MG63 (cell line): Measurements from ENCODE around the gene NCAPH2. TPM values are rescaled to one million over a fixed set of nuclear protein-coding genes. Genes with fewer than 3 reads are reported as not detected.
"Not testable (repeated sequence)": the region's sequence is repeated elsewhere in the genome, so short reads cannot be mapped to it uniquely, and the experiment has no call there.

Experiments
- DNase-seq: peaks from one replicate; pipeline ENCODE4 v3.0.0-alpha.2; 2020
- H3K27me3 ChIP-seq: fragments of 250-450 bp; sonication (Bioruptor Pico); 2 replicates; pipeline ENCODE4 v1.5.1; 2020; ENCODE audit warnings: mild to moderate bottlenecking, moderate library complexity
- H3K36me3 ChIP-seq: fragments of 250-450 bp; sonication (Bioruptor Pico); 2 replicates; pipeline ENCODE4 v1.5.1; 2020; ENCODE audit warnings: mild to moderate bottlenecking, moderate library complexity
- H3K4me3 ChIP-seq: fragments of 250-450 bp; sonication (Bioruptor Pico); 2 replicates; pipeline ENCODE4 v1.5.1; 2020; ENCODE audit warnings: mild to moderate bottlenecking, moderate library complexity
- H3K9me3 ChIP-seq: fragments of 250-450 bp; sonication (Bioruptor Pico); 2 replicates; pipeline ENCODE4 v1.5.1; 2020; ENCODE audit warnings: mild to moderate bottlenecking, moderate library complexity
- total RNA-seq: library from RNA; depleted of rRNA; stranded (reverse); fragments of >200 nt; shearing (Covaris generic); gene quantifications from 2 replicates; pipeline ENCODE4 v1.2.3, GENCODE V29; 2014; ENCODE audit warnings: low replicate concordance

Gene NCAPH2
- total RNA-seq, 1 experiment from 2014 or later, result 102 TPM

DNA sequence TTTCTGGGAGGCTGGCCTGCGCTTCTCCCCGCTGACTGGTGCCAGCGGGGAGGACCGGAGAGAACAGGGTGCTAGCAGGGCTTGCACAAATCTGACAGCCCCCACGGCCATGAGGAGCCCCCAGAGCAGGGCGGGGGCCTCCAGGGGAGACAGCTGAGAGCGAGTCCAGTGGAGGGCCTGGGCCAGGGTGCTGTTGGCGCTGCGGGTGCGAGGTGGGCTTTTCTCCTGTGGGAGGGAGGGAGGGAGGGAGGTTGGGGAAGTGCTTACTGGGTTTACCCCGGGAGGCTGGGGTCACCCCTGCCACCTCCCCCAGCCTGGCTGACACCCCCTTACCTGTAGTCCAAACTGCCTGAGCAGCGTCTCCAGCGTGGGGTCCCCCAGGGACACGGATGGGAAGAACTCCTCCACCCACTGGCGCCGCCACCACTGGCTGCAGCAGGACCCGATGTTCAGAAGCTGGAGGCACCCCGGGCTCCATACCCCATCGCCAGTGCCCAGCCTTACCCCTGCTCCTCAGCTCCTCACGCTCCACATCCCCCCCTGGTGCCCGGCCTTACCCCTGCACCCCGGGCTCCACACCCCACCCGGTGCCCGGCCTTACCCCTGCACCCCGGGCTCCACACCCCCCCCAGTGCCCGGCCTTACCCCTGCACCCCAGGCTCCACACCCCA, 4.4 kb upstream of the NCAPH2 start:
- no peak for DNase-seq
- Histone ChIP-seq H3K9me3 (no peaks in the 10 kb centered on the region), H3K36me3 (peaks cover 18% of the 10 kb centered on the region), H3K27me3 (no peaks in the 10 kb centered on the region), H3K4me3 (no peak overlapping the region)

- DNase-seq, result no peak
- peaks cover 18% of the 10 kb centered on the region for H3K36me3 ChIP-seq
- no peaks in the 10 kb centered on the region for H3K9me3 ChIP-seq
- no peaks in the 10 kb centered on the region for H3K27me3 ChIP-seq
- H3K4me3 ChIP-seq, result no peak overlapping the region
Observed at GRCh38 chr22:50504369-50505211, 3.4 kb upstream of the NCAPH2 start.

GRCh38 chr22:50505276-50505775, 2.7 kb upstream of the NCAPH2 start:
- DNase-seq, result no peak
- peaks cover 19% of the 10 kb centered on the region for H3K36me3 ChIP-seq

DNA sequence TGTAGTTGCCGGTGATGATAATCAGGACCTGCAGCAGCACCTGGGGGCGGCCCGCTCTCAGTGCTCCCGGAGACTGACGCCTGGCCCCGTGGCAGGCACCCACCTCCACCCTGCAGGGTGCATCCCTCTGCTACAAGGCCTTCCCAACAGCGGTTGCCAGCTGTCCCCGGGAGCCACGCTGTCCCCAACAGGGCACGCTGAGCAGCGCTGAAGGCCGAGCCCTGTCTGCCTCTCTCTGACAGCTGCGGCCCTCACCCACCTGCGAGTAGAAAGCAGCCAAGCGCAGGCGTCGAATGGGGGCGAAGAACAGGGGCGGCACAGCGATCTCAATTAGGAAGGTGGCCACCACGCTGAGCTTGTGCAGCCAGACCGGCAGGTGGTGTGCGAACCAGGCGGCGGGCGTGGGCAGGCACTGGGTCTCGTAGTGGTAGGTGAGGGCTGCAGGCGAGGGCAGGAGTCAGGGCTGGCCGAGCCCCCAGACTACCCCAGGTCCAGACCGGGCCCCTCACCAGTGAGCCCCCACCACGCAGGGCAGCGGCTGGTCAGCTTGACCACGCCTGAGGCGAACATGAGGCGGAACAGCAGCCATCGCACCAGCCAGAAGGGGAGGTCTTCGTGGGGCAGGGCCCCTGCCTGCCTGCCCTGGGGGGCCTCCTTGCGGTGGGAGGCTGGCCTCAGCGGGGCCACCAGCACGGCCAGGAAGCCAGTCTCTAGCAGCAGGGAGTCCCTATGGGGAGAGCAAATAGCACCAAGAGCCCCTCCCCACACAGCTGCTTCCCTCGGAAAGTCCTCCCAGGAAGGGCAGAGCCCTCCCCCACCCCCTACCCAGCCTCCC, 2.0 kb upstream of the NCAPH2 start:
- DNase-seq, result no peak
- Histone ChIP-seq H3K27me3 (no peaks in the 10 kb centered on the region), H3K9me3 (no peaks in the 10 kb centered on the region), H3K4me3 (peak overlapping the region; percentile 98), H3K36me3 (peaks cover 22% of the 10 kb centered on the region)

More at GRCh38 chr22:50505276-50505775, 2.7 kb upstream of the NCAPH2 start:
- H3K4me3 ChIP-seq, result no peak overlapping the region
- H3K9me3 ChIP-seq, result no peaks in the 10 kb centered on the region
- no peaks in the 10 kb centered on the region for H3K27me3 ChIP-seq

- Histone ChIP-seq H3K9me3 (no peaks in the 10 kb centered on the region), H3K4me3 (peak overlapping the region; percentile 98), H3K27me3 (no peaks in the 10 kb centered on the region), H3K36me3 (peaks cover 22% of the 10 kb centered on the region)
- DNase-seq, result no peak
Observed at GRCh38 chr22:50506611-50507420, 1.2 kb upstream of the NCAPH2 start.

GRCh38 chr22:50507421-50507990, 518 bp upstream of the NCAPH2 start, which contains the start of gene LMF2:
Gene LMF2, minus strand, starts transcription at chr22:50507702. Its CDS starts 27 bp downstream, at chr22:50507675.
- Histone ChIP-seq H3K36me3 (peaks cover 22% of the 10 kb centered on the region), H3K27me3 (no peaks in the 10 kb centered on the region), H3K4me3 (peak within 1 kb of the TSS; percentile 98), H3K9me3 (no peaks in the 10 kb centered on the region)
- DNase-seq, result peak; percentile 81

GRCh38 chr22:50508897-50509296, 873 bp downstream of the NCAPH2 start:
- peaks cover 25% of the 10 kb centered on the region for H3K36me3 ChIP-seq
- H3K27me3 ChIP-seq, result no peaks in the 10 kb centered on the region
- peak overlapping the region; percentile 74 for H3K4me3 ChIP-seq
- no peaks in the 10 kb centered on the region for H3K9me3 ChIP-seq
- no peak for DNase-seq

- H3K4me3 ChIP-seq, result no peak overlapping the region
- no peaks in the 10 kb centered on the region for H3K9me3 ChIP-seq
- H3K36me3 ChIP-seq, result peaks cover 21% of the 10 kb centered on the region
- DNase-seq, result no peak
- no peaks in the 10 kb centered on the region for H3K27me3 ChIP-seq
Observed at GRCh38 chr22:50513175-50513574, 5.2 kb downstream of the NCAPH2 start.

- no peak overlapping the region for H3K4me3 ChIP-seq
- no peak for DNase-seq
- H3K36me3 ChIP-seq, result peaks cover 36% of the 10 kb centered on the region
- H3K9me3 ChIP-seq, result no peaks in the 10 kb centered on the region
- no peaks in the 10 kb centered on the region for H3K27me3 ChIP-seq
Observed at GRCh38 chr22:50516068-50516467, 8.0 kb downstream of the NCAPH2 start.

- H3K9me3 ChIP-seq, result no peaks in the 10 kb centered on the region
- H3K27me3 ChIP-seq, result no peaks in the 10 kb centered on the region
- DNase-seq, result no peak
- no peak overlapping the region for H3K4me3 ChIP-seq
- peaks cover 36% of the 10 kb centered on the region for H3K36me3 ChIP-seq
Observed at GRCh38 chr22:50516891-50517290, 8.9 kb downstream of the NCAPH2 start.

- Histone ChIP-seq H3K9me3 (no peaks in the 10 kb centered on the region), H3K27me3 (no peaks in the 10 kb centered on the region), H3K4me3 (no peak overlapping the region), H3K36me3 (peaks cover 35% of the 10 kb centered on the region)
- DNase-seq, result no peak
Observed at GRCh38 chr22:50517495-50518260, 9.7 kb downstream of the NCAPH2 start.

- no peaks in the 10 kb centered on the region for H3K9me3 ChIP-seq
- no peak for DNase-seq
- H3K4me3 ChIP-seq, result no peak overlapping the region
- H3K36me3 ChIP-seq, result peaks cover 38% of the 10 kb centered on the region
- no peaks in the 10 kb centered on the region for H3K27me3 ChIP-seq
Observed at GRCh38 chr22:50518606-50519005, 10.6 kb downstream of the NCAPH2 start.

DNA sequence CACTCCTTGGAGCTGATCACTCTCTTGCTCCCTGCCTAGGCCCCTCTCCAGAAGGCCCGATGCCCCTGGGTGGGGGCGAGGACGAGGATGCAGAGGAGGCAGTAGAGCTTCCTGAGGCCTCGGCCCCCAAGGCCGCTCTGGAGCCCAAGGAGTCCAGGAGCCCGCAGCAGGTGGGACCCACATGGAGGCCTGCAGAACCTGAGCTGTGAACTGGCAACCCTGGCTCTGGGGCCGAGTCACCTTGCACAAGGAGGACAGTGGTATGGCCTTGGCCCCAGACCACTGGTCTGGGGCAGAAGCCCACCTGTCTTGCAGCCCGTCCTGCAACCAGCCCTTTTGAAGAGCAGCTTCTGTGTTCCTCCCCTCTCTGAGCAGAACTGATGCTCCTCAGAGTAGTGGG, 11.1 kb downstream of the NCAPH2 start:
- H3K9me3 ChIP-seq, result no peaks in the 10 kb centered on the region
- H3K4me3 ChIP-seq, result no peak overlapping the region
- H3K27me3 ChIP-seq, result no peaks in the 10 kb centered on the region
- peaks cover 44% of the 10 kb centered on the region for H3K36me3 ChIP-seq
- DNase-seq, result no peak

DNA sequence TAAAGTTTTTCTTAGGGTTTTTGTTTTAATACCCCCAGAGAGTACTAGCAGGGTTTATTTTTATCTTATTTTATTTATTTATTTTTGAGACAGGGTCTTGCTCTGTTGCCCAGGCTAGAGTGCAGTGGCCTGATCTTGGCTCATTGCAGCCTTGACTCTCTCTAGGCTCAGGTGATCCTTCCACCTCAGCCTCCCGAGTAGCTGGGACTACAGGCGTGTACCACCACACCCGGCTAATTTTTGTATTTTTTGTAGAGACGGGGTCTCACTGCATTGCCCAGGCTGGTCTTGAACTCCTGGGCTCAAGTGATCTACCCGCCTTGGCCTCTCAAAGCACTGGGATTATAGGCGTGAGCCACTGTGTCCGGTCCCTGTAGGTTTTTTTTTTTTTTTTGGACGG, 12.2 kb downstream of the NCAPH2 start:
- not testable (repeated sequence) for DNase-seq, H3K4me3 ChIP-seq, H3K27me3 ChIP-seq, H3K9me3 ChIP-seq
- H3K36me3 ChIP-seq, result peaks cover 53% of the 10 kb centered on the region

- H3K27me3 ChIP-seq, result no peaks in the 10 kb centered on the region
- no peak for DNase-seq
- no peak overlapping the region for H3K4me3 ChIP-seq
- H3K36me3 ChIP-seq, result peaks cover 53% of the 10 kb centered on the region
- no peaks in the 10 kb centered on the region for H3K9me3 ChIP-seq
Observed at GRCh38 chr22:50520826-50521453, 12.9 kb downstream of the NCAPH2 start.
